Esophagus muscularis mucosa (tissue), 3 donors: ENCODE results near the gene ADGRV1.

ENCODE experiments used
- CTCF ChIP-seq, 3 experiments: fragments of 200-600 bp in 2 of 3; fragments of 450-650 bp in 1 of 3; sonication (generic) in 2 of 3; IDR thresholded peaks; one replicate each; pipeline ENCODE4 v1.5.1; 2017 to 2019; ENCODE audit warnings: antibody characterized with exemption in 3 of 3, mild to moderate bottlenecking in 2 of 3, moderate library complexity in 1 of 3
- EP300 ChIP-seq: sonication (generic); formaldehyde crosslinking; IDR thresholded peaks from one replicate; pipeline ENCODE4 v1.6.1; 2017; ENCODE audit warnings: antibody characterized with exemption

- TF ChIP-seq CTCF (IDR thresholded peaks at IDR 0.05), result no peak
- TF ChIP-seq EP300, result no peak
Observed at GRCh38 chr5:90680921-90681563, 122.4 kb downstream of the ADGRV1 start.
